Kasumi-1 (cell line): ENCODE results near the gene CYP2W1.

ENCODE experiments used
- DNase-seq, 2 experiments: peaks; one replicate each; lab custom pipeline; 2025; lab: John Stamatoyannopoulos, UW

Gene CYP2W1

DNA sequence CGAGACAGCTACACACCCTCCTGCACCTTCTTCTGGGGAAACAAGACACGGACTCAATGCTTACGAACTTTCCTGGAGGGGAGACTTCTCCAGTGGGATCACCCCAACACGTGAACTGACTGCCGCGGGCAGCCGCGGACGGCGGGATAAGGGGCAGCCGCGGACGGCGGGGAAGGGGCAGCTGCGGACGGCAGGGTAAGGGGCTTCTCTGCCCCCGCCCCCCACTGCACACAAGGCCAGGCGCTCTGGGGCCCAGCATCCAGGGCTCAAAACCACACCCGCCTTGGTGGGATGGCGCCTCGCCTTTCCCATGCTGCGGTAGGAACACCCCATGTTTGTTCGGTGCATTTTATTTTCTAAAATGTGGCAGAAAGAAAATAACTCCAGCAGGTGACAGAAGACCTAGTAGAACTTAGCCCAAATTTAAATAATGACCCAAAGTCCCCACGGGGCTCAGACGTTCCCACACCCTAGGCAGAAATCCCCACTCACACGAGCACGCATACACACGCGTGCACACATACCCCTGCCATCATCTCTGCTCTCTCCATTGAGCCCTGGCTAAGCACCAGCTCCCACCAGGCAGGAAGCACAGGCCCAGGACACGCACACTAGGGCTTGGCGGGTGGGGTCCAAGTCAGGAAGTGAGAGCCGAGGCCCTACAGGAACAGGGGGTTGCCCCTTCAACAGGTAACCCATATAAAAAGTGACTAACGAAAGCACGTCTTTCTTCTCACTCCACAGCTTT, 34.8 kb downstream of the CYP2W1 start:
- no peak for DNase-seq

DNA sequence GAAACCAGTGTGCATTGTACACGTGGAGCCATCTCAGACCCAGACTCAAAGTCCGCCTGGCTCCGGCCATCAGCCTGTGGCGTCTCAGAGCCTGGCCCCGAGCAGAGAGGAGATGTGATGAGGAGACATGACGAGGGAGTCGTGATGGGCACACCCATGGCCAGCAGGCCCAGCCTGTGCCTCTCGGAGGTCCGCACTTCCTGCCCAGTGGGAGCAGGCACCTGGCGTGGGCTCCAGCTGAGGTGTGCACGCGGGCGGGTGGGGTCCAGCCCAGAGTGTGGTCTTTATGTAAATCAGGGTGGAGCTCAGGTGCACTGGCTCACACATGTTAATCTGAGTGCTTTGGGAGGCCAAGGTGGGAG, 35.3 kb downstream of the CYP2W1 start:
- DNase-seq: no peak

DNA sequence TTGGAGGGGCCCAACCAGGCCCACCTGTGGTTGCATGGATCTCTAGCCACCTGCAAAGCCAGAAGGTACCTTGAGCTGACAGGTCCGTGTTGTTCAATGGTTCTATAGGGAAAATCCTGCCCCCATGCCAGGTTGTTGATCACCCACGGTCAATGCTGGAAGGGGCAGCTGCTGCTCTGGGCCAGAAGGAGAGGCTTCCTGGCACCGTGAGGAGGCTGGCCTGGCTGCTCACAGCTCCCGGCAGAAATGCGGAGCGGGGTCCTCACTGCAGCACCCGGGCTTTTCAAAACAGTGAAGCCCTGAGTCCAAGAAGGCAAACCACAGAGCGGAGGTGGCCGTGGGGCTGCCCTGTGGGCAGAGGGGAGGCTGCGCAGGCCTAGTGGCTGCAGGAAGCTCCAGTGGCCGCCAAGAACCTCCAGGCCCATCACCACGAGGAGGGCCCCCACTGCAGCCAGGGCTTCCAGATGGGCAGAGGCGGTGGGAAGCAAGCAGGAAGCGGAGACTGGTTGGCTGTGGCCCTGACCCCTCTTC, 36.3 kb downstream of the CYP2W1 start:
- DNase-seq: no peak

DNA sequence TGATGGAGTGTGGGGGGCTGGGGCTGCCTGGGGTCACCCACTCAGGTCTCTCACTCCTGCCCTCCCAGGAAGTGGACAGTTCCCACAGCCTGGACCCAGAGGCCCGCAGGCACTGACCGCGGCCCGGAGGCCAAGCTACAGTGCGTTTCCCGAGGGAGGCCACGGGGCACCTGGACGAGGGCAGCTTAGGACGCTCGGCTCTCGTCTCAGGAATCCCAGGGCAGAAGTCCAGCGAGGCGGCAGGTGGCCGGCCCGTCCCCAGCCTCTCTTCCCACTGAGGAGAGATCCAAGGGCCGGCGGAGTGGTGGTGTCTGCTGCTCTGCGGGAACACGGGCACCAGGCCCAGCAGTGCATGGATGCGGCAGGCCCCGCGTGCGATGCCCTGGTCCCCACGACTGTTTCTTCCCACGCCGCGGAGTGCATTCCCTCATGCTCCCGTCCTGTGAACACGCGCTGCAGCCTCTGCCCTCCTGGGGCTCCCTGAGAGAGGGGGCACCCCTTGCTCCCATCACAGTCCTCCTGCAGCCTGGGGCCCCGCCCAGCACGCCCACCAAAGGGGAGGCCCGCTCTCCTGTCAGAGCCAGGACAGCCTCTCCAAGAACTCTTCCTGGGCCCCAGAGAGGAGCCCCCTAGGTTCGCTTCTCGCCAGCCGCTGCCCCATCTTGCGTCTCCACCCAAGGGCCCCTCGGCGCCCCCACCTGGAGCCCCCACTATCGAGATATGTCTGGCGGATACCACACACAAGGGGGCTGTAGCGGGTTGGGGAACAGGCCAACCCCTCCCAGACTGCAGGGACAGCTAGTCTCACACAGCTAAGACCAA, 37.0 kb downstream of the CYP2W1 start:
- DNase-seq: no peak

DNA sequence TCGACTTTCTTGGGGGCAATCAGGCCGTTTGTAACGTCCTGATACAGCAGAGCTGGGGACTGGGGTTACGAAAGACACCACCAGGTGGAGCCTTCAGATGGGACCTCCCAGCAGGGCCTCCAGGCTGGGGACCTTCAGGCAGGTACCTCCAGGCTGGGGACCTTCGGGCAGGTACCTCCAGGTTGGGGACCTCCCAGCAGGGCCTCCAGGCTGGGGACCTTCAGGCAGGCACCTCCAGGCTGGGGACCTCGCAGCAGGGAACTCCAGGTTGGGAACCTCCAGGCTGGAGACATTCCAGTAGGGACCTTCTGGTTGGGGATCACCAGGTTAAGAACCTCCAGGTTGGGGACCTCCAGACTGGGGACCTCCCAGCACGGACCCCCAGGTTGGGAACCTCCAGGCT, 37.9 kb downstream of the CYP2W1 start:
- DNase-seq: no peak

DNA sequence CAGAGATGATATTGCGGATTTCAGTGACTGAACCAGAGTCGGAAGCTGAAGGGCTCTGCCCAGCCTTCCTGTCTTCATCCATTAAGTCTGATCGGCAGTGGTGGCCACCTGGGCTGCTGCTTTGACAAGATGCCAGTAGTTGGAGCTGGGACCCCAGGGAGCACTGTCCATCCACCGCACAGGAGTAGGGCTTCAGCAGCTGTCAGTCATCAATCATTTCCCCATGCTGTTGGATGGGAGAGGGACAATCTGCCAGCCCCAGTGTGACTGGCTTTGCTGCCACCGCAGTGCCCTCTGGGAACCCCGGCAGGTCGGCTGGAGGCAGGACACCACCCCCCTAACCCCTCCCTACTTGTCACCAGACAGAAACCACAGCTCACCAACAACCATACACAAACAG, 38.4 kb downstream of the CYP2W1 start:
- DNase-seq: no peak

DNA sequence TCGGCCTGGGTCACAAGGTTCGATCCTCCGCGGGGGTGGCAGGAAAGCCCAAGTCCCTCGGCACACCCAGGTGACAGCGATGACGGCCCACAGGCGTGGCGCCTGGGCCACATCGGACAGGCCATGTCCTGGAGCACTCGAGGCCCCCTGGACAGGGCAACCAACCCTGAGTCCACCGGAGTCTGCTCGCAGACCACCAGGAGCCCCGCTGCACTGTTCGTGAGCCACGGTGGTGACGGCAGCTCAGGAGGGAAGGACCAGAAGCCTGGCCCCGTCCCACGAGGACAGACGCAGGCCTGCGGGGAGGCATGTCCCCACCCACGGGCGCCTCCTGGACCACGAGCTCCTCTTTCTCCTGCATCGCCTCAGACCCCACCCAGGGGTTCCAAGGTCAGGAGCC, 39.0 kb downstream of the CYP2W1 start:
- DNase-seq: no peak

DNA sequence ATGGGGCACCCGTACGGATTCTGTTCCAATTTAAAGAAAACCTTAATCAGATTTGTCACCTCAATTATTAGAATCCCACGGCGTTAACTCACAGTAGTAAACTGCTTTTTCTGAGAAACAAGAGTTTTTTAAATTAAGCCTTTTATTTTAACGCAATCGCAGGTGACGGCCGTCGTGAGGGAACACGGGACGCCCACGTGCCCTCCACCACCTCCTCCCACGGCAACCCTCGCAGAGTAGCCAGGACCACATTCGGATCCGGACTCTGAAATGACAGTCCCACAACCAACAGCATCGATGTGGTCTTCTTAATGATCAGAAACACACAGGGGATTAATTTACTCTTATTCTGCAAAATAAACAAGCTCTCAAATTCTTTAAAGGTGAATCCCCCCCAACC, 39.4 kb downstream of the CYP2W1 start:
- DNase-seq: no peak

DNA sequence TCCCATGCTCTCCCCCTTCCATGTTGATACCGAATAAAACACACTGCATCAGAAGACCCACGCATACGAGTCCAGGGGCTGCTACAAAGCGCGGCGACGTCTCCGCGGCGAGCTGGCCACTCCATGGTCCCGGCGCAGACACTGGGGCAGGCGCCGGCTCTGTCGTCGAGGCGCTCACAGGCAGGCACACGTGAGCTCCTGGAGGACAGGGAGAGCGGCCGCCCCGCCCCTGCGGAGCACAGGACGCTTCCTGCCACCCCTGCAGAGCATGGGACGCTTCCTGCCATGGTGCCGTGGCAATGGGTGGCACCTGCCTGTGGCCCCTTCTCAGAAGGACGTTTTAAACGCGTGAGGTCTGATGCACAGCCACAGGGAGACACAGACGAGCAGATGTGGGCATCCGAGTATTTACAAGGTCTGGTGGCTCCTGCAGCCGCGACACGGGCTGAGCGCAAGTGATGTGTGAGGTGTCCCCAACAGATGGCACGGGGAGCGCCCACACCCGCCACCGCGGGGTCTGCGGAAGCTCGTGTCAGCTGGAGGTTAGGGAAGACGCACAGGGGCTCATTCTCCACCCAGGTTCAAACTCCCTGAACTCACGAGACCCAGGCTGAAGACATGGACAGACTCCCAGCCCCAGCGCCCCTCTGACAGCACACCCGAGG, 40.0 kb downstream of the CYP2W1 start:
- no peak for DNase-seq

DNA sequence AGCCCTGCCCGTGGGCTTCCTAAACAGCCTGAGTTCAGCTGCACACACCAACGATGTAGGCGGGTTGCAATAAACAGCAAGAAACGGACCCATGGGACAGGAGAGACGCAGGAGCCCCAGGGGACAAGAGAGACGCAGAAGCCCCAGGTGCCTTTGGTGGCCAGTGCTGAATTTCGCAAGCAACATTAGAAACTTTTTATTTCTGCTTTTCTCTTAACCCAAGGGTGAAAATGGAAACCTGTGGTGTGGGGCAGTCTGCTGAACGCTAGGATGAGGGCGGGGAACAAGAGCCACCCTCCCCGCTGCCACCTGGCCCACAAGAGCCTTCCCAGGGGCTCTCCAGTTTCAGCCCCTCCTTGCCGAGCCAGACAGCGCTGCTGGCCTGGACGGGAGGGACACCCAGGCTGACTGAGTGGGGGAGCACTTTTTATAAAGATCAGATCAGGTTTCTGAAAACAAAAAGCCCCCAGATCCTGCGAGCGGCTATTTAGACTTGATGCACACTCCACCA, 41.4 kb downstream of the CYP2W1 start:
- peak; percentile 11 to 14 for DNase-seq

DNA sequence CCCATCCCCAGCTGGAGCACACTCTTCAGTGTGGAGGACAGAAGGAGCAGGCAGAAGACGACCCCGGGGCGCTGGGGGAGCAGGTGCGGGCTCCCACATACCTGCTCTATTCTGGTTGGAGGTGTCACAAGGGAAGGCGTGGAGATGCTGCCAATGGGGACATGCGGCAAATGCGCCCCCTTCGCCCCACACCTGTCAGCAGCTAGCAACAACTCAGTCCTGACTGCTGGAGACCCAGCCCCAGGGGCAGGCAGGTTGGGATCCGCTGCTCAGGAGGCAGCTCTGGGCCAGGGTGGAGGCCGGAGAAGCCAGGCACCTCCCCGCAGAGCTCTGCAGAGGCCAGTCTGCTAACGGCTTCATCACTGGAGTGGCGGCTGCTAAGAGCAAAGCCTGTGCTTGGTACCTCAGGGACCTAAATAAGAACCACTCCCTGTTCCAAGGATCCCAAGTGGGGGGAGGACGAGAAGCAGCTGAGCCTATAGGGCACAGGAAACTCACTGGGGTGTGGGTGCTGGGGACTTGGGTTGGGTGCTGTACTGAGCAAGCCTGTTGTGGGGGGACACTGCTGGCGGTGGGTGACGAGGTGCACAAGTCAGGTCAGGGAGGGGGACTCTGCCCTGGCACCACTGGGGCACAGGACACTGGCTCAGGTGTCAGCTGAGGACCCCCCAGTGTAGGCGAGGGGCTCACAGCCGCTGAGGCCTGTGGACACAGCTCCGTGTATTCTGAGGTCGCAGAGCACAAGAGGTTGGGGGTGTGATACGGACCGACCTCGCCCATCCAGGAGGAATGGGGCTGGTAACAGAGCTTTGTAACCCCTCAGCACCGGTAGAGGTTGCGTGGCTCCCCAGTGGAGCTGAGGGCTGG, 42.1 kb downstream of the CYP2W1 start:
- no peak for DNase-seq

DNA sequence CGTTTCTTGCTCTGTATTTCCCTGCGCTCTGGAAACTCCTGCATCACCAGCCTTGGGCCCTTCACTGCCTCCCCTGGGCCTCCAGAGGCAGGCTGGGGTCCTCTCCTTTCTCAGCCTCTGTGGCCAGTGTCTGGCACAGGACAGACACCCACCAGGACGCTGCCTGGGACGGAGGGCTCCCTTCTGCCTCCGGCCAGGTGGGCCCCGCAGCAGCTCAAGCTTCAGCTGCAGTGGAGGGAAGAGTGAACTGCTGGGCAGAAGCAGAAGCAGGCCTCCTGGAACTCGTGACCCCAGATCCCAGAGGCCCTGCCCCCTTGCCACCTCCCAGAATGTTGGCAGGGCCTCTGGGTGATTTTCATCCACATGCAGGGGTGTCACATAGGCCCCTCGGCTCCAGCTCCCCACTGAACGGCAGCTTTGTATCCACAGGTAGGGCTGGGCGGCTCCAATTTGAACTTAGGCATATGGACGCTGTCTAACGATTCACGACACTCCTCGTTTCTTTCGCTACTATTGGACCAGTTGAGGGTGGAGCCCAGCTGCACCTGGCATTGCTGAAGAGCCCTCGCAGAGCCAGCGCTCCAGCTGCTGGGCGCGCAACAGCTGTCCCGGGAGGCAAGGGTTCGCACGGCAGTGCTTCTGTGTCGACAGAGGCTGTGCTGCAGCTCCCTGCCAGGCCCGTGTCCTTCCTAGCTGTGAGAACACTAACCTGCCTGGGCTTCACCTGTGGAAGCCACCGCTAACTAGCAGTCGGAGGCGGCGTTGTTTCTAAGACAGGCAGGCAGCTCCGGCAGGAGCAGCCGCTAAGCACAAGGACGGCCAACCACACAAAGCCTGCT, 43.0 kb downstream of the CYP2W1 start:
- DNase-seq: no peak

DNA sequence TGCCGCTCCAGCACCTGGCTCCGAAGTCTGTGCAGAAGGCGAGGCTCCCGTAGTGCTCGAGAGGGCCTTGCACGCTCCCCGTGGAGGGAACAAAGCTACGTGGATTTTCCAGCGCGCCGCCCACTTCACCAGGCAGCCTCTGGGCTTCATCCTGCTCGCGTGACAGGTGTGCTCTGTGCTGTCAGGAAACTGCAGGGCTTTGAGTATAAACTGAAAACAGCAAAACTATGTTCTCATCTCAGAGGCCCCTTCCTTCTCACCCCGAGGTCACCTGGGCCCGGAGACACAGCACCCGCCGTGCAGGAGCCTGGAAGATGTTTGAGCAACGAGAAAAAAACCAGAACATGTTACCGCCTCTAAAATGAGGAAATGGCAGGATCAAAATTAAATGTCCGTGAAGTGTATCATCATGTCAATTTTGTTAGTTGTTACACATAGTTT, 43.8 kb downstream of the CYP2W1 start:
- DNase-seq: no peak

DNA sequence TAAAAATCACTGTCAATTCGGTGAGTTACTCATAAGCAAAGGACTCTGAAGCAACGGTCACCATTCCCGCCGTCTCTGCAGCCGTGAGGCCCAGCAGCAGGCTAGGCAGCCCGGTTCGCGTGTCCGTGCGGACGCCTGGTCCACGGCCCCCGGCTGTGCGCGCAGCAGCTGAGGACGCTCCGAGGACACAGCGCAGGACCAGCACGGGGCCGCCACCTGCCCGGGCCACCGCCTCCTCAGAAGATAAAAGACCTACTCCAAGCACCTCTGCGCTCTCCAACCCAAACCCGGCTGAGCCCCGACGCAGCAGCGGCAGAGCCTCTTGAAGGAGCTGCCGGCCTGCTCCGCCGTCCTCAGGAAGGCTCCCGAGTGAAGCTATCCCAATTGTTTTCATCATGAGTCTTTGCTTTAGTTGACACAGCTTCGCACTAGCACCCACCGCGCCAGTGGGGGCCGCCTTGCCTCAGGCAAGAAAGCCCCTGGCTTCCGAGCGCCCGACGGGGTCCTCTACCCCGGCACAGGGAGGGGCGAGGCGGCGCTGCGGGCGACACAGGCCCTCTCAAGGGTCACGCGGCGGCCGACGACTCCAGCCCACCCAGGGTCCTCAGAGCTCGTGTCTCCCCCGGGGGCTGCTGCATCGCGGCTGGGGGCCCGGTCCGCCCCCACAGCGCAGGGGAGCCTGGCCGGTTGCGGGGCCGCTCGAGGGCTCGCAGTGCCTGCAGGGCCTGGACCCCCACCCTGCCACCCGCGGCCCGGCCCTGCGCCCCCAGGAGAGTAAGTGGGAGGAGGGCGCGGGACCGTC, 44.5 kb downstream of the CYP2W1 start:
- DNase-seq: no peak

DNA sequence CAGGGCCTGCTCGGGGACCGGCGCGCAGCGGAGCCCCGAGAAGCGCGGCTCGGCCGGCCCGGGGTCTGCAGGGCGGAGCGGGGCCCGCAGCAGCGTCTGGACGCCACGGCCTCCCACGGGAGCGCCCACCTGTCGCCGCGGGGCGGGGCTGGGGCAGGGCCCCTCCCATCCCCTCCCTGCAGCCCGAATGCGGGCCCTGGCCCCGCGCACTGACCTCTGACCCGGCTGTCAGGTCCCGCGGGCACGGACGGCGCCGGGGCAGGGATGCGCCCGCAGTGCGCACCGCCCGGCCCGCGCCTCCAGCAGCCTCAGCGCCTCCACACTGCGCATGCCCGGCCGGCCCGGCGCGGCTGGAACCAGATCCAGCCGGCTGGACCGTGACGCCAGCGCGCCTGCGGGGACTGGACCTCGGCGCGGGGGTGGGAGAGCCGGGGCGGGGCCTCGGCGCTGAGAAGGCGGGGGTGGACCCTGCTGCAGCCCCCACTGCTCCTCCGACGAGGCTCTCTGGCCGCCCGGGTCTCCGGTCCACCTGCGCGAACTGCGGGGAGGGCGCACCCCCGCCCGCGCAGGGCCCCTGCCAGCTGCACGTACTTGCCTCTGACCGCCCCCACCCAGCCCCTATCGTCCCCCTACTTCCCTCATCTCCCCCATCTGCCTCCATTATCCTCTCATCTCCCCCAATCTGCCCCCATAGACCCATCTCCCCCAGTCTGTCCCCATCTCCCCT, 45.2 kb downstream of the CYP2W1 start:
- DNase-seq: peak; percentile 1 to 36

DNA sequence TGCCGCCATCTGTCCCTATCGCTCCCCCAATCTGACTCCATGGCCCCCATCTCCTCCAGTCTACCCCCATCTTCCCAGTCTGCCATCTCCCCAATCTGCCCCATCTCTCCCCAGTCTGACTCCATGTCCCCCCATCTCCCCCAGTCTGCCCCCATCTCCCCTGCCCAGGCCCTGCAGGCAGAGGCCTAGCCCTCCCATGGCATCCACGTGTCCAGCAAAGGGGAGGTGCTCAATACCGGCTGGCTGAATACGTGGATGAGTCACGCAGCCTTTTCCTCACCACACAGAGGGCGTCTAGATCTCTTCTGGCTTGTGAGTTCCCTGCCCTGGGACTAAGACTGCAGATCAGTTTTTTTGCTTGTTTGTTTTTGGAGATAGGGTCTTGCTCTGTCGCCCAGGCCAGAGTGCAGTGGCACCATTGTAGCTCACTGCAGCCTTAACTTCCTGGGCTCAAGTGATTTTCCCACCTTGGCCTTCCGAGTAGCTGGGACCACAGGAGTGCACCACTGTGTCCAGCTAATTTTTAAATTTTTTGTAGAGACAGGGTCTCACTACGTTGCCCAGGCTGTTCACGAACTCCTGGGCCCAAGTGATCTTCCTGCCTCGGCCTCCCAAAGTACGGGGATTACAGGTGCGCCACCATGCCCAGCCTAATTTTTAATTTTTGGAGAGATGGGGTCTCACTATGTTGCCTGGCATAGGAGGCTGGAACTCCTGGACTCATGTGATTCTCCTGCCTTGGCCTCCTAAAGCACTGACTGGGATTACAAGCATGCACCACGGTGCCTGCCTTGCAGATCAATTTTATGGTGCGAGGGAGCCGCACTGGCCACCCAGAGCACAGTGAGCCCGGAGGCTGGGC, 46.0 kb downstream of the CYP2W1 start:
- peak; percentile 55 to 68 for DNase-seq

DNA sequence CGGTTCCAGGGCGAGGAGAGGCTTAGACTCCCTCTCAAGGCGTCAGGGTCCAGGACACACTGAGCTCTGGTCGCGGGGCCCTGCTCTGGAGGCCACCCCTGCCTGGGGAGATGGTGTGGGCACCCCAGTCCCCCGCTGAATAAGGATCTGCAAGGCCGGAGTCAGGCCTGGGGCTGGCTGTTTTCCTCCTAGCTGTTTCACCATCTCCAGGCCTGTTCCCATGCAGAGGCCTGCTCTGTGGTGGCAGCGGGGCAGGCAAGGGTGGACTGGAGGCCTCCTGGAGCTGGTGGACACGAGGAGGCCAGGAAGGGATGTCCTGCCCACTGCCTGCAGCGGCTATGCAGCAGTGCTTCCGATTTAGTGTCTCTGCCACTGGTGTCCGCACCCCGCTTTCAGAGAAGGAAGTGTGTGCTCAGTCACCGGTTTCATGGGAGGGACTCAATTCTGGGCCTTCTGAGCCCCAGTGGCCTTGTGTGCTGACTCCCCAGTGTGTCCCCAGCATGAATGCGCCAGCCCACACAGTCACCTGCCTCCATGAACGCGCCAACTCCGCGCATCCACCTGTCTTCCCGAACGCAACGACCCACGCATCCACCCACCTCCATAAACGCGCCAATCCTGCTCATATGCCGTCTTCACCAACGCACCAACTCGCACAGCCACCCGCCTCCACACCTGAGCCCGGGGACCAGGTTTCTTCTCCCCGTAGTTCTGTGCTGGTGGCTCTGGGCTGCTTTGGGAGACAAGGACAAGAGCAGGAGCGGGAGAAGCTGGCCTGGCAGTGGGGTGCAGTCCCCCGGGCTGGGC, 46.9 kb downstream of the CYP2W1 start:
- no peak for DNase-seq
